H9 (cell line): ENCODE results near the gene ARHGEF39. TPM values are rescaled to one million over a fixed set of nuclear protein-coding genes. Genes with fewer than 3 reads are reported as not detected.
A peak's percentile ranks its signal among the peaks of the same experiment; 100 is the strongest.

ENCODE experiments used
- DNase-seq: peaks from one replicate; pipeline ENCODE4 v3.0.0-alpha.2; 2017
- H2AFZ ChIP-seq: one replicate; pipeline ENCODE4 v1.6.1; 2013; ENCODE audit warnings: mild to moderate bottlenecking, low read length, control low read depth, moderate library complexity
- H2AK5ac ChIP-seq: 2 replicates; pipeline ENCODE4 v1.6.1; 2013; ENCODE audit warnings: low read length, control low read depth, mixed read lengths; ENCODE audit not compliant: insufficient read length
- H2BK120ac ChIP-seq: one replicate; pipeline ENCODE4 v1.6.1; 2013; ENCODE audit warnings: low read depth, mild to moderate bottlenecking, low read length, control low read depth, inconsistent platforms; ENCODE audit not compliant: poor library complexity, severe bottlenecking
- H2BK12ac ChIP-seq: 2 replicates; pipeline ENCODE4 v1.6.1; 2013; ENCODE audit warnings: low read length, control low read depth, mixed read lengths, low read depth; ENCODE audit not compliant: insufficient read length
- H2BK15ac ChIP-seq: 2 replicates; pipeline ENCODE4 v1.6.1; 2013; ENCODE audit warnings: low read depth, low read length, control low read depth
- H2BK20ac ChIP-seq: one replicate; pipeline ENCODE4 v1.6.1; 2013; ENCODE audit warnings: low read depth, mild to moderate bottlenecking, low read length, control low read depth, inconsistent platforms; ENCODE audit not compliant: poor library complexity, severe bottlenecking
- H2BK5ac ChIP-seq: 2 replicates; pipeline ENCODE4 v1.6.1; 2013; ENCODE audit warnings: low read length, control low read depth, mixed read lengths; ENCODE audit not compliant: insufficient read length
- H3K14ac ChIP-seq: 2 replicates; pipeline ENCODE4 v1.6.1; 2013; ENCODE audit warnings: low read length, control low read depth; ENCODE audit not compliant: insufficient read depth
- H3K18ac ChIP-seq: 2 replicates; pipeline ENCODE4 v1.6.1; 2013; ENCODE audit warnings: low read depth, mild to moderate bottlenecking, mixed read lengths, low read length, control low read depth; ENCODE audit not compliant: insufficient read length
- H3K23ac ChIP-seq: 2 replicates; pipeline ENCODE4 v1.6.1; 2013; ENCODE audit warnings: low read length, control low read depth, mixed read lengths, low read depth; ENCODE audit not compliant: insufficient read length
- H3K23me2 ChIP-seq: 2 replicates; pipeline ENCODE4 v1.6.1; 2013; ENCODE audit warnings: low read depth, mild to moderate bottlenecking, mixed read lengths, low read length, control low read depth; ENCODE audit not compliant: insufficient read length, poor library complexity, severe bottlenecking
- H3K27ac ChIP-seq: 2 replicates; pipeline ENCODE4 v1.5.1; 2013; ENCODE audit warnings: low read length, control low read depth, mixed read lengths, low read depth; ENCODE audit not compliant: insufficient read length
- H3K27me3 ChIP-seq: 2 replicates; pipeline ENCODE4 v1.6.1; 2013; ENCODE audit warnings: low read length, control low read depth, inconsistent platforms; ENCODE audit not compliant: insufficient read depth
- H3K4ac ChIP-seq: 2 replicates; pipeline ENCODE4 v1.6.1; 2013; ENCODE audit warnings: low read depth, mild to moderate bottlenecking, control low read depth, inconsistent platforms, low read length, moderate library complexity
- H3K4me1 ChIP-seq: 2 replicates; pipeline ENCODE4 v1.6.1; 2013; ENCODE audit warnings: low read length, control low read depth, inconsistent platforms; ENCODE audit not compliant: insufficient read depth
- H3K4me2 ChIP-seq: 2 replicates; pipeline ENCODE4 v1.6.1; 2013; ENCODE audit warnings: low read length, control low read depth, mixed read lengths; ENCODE audit not compliant: insufficient read length, insufficient read depth
- H3K56ac ChIP-seq: 2 replicates; pipeline ENCODE4 v1.6.1; 2013; ENCODE audit warnings: low read depth, mild to moderate bottlenecking, mixed read lengths, low read length, control low read depth; ENCODE audit not compliant: insufficient read length
- H3K79me1 ChIP-seq: 2 replicates; pipeline ENCODE4 v1.6.1; 2013; ENCODE audit warnings: low read depth, mild to moderate bottlenecking, moderate library complexity, low read length, control low read depth, inconsistent platforms; ENCODE audit not compliant: insufficient read depth, poor library complexity, severe bottlenecking
- H3K79me2 ChIP-seq: 2 replicates; pipeline ENCODE4 v1.6.1; 2013; ENCODE audit warnings: low read length, control low read depth, inconsistent platforms; ENCODE audit not compliant: insufficient read depth
- H3K9ac ChIP-seq: 2 replicates; pipeline ENCODE4 v1.6.1; 2013; ENCODE audit warnings: low read length, control low read depth, mixed read lengths; ENCODE audit not compliant: insufficient read length; ENCODE audit errors: extremely low read depth
- H3K9me3 ChIP-seq: one replicate; pipeline ENCODE4 v1.6.1; 2013; ENCODE audit warnings: low read depth, low read length, inconsistent platforms; ENCODE audit not compliant: control insufficient read depth
- H3T11ph ChIP-seq: one replicate; pipeline ENCODE4 v1.6.1; 2013; ENCODE audit warnings: mild to moderate bottlenecking, low read length, control low read depth, inconsistent platforms
- H4K20me1 ChIP-seq: one replicate; pipeline ENCODE4 v1.6.1; 2013; ENCODE audit not compliant: control insufficient read depth, insufficient read length, insufficient read depth
- H4K5ac ChIP-seq: 2 replicates; pipeline ENCODE4 v1.6.1; 2013; ENCODE audit warnings: low read depth, mild to moderate bottlenecking, mixed read lengths, low read length, control low read depth; ENCODE audit not compliant: insufficient read length
- H4K8ac ChIP-seq: replicated peaks from 2 replicates; pipeline ENCODE4 v1.6.1; 2013; ENCODE audit warnings: low read length, control low read depth, mixed read lengths, low read depth; ENCODE audit not compliant: insufficient read length
- H4K91ac ChIP-seq: 2 replicates; pipeline ENCODE4 v1.6.1; 2013; ENCODE audit warnings: low read depth, mild to moderate bottlenecking, moderate library complexity, mixed read lengths, low read length, control low read depth; ENCODE audit not compliant: insufficient read length
- H3K27ac Mint-ChIP-seq, 3 experiments: 2 replicates in 2 of 3; 3 replicates in 1 of 3; pipeline ENCODE4 v1.8.0; 2020 to 2021; ENCODE audit warnings: mixed read lengths in 3 of 3, mild to moderate bottlenecking in 1 of 3, moderate library complexity in 1 of 3
- H3K27me3 Mint-ChIP-seq: 2 replicates; pipeline ENCODE4 v1.8.0; 2021; ENCODE audit warnings: low read depth, mild to moderate bottlenecking, moderate library complexity, mixed read lengths
- H3K36me3 Mint-ChIP-seq, 3 experiments: 2 replicates in 2 of 3; 3 replicates in 1 of 3; pipeline ENCODE4 v1.8.0; 2020 to 2021; ENCODE audit warnings: low read depth in 3 of 3, mixed read lengths in 3 of 3; ENCODE audit not compliant: insufficient read depth in 1 of 3
- H3K4me1 Mint-ChIP-seq, 2 experiments: 2 replicates each; pipeline ENCODE4 v1.8.0; 2020; ENCODE audit warnings: mixed read lengths in 2 of 2
- H3K4me3 Mint-ChIP-seq, 2 experiments: 2 replicates in 1 of 2; 3 replicates in 1 of 2; pipeline ENCODE4 v1.8.0; 2020 to 2021; ENCODE audit warnings: mild to moderate bottlenecking in 2 of 2, mixed read lengths in 2 of 2, moderate library complexity in 1 of 2
- H3K9me3 Mint-ChIP-seq, 2 experiments: 2 replicates in 1 of 2; 3 replicates in 1 of 2; pipeline ENCODE4 v1.8.0; 2020; ENCODE audit warnings: mild to moderate bottlenecking in 2 of 2, mixed read lengths in 2 of 2, moderate library complexity in 1 of 2
- WGBS: extraction: QIAGEN DNeasy Blood & Tissue Kit; methylation state at CpG from one replicate; pipeline ENCODE4 v1.1.7; 2013; ENCODE audit warnings: missing lambda C conversion rate, low lambda C conversion rate, mixed read lengths; ENCODE audit not compliant: insufficient read length; ENCODE audit errors: extremely low coverage; 5-methylcytosine and 5-hydroxymethylcytosine counted together
- total RNA-seq: library from RNA; stranded (reverse); gene quantifications from 2 replicates; pipeline ENCODE4 v1.2.1, GENCODE V29; 2021
- TF ChIP-seq, protein P1 (sequence below): fragments of 200-600 bp; sonication (generic); conservative IDR thresholded peaks from 3 replicates; pipeline ENCODE4 v1.8.0; 2021; ENCODE audit warnings: antibody characterized with exemption, mild to moderate bottlenecking

Gene ARHGEF39
- total RNA-seq, 1 experiment from 2014 or later = 24.4 TPM

DNA sequence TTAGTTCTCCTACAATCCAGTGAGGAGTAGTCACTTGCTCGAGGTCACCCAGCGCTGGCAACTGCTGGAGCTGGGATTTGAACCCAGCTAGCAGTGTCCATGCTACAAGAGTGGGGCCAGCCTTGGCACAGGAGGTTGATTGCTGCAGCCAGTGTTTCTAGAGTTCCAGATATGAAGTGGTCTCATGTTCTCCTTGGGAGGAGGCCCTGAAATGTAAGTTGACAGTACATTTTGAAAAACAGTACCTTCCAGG is 6.1 kb downstream of the ARHGEF39 start:
- no peak overlapping the region for H2BK20ac ChIP-seq
- no CpG with 5 or more reads among the region's 2 CpGs for WGBS
- no peaks in the 10 kb centered on the region for H4K20me1 ChIP-seq
- peaks cover 27 to 32% of the 10 kb centered on the region in 2 experiments for H3K4me1 Mint-ChIP-seq
- peak overlapping the region in 1 of 3 experiments; percentile 74; a peak in 1 of 7 replicates for H3K27ac Mint-ChIP-seq
- no peak overlapping the region for H3K23ac ChIP-seq
- no peaks in the 10 kb centered on the region for H3K79me2 ChIP-seq
- no peak overlapping the region for H3K27ac ChIP-seq
- H3K9me3 ChIP-seq = no peaks in the 10 kb centered on the region
- H2AK5ac ChIP-seq = no peak overlapping the region
- H3K36me3 Mint-ChIP-seq = peaks cover 28 to 40% (median 37%) of the 10 kb centered on the region in 3 experiments
- peak overlapping the region; percentile 48 for H3K9ac ChIP-seq
- no peak for DNase-seq
- H4K8ac ChIP-seq = no peak overlapping the region
- peaks cover 2 to 3% of the 10 kb centered on the region in 2 experiments; a peak in 3 of 5 replicates for H3K9me3 Mint-ChIP-seq
- TF ChIP-seq, protein P1, sequence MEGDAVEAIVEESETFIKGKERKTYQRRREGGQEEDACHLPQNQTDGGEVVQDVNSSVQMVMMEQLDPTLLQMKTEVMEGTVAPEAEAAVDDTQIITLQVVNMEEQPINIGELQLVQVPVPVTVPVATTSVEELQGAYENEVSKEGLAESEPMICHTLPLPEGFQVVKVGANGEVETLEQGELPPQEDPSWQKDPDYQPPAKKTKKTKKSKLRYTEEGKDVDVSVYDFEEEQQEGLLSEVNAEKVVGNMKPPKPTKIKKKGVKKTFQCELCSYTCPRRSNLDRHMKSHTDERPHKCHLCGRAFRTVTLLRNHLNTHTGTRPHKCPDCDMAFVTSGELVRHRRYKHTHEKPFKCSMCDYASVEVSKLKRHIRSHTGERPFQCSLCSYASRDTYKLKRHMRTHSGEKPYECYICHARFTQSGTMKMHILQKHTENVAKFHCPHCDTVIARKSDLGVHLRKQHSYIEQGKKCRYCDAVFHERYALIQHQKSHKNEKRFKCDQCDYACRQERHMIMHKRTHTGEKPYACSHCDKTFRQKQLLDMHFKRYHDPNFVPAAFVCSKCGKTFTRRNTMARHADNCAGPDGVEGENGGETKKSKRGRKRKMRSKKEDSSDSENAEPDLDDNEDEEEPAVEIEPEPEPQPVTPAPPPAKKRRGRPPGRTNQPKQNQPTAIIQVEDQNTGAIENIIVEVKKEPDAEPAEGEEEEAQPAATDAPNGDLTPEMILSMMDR = no peak
- H4K91ac ChIP-seq = no peak overlapping the region
- H2AFZ ChIP-seq = no peak overlapping the region
- no peaks in the 10 kb centered on the region for H3K27me3 ChIP-seq
- no peaks in the 10 kb centered on the region for H3K79me1 ChIP-seq
- H2BK15ac ChIP-seq = no peak overlapping the region
- no peak overlapping the region for H2BK5ac ChIP-seq
- H3K23me2 ChIP-seq = peaks cover 12% of the 10 kb centered on the region
- H3K18ac ChIP-seq = no peak overlapping the region
- H3K4ac ChIP-seq = no peak overlapping the region
- no peak overlapping the region for H4K5ac ChIP-seq
- H3K14ac ChIP-seq = no peak overlapping the region
- peaks cover 3% of the 10 kb centered on the region; the same call in 1 of the 2 replicates for H3K4me1 ChIP-seq
- H2BK12ac ChIP-seq = no peak overlapping the region
- H3K4me3 Mint-ChIP-seq = peak overlapping the region; percentile 83 to 85
- no peak overlapping the region for H3T11ph ChIP-seq
- no peak overlapping the region for H2BK120ac ChIP-seq
- H3K4me2 ChIP-seq = peak overlapping the region; percentile 76
- H3K56ac ChIP-seq = no peak overlapping the region
- H3K27me3 Mint-ChIP-seq = peaks cover 18% of the 10 kb centered on the region
